ENCODE measurements around the gene NNAT. TPM values are rescaled to one million over a fixed set of nuclear protein-coding genes. Genes with fewer than 3 reads are reported as not detected.

The NNAT gene
- total RNA-seq, 1 donor from 2014 or later = 0.26 TPM

GRCh38 chr20:37523911-37524700 lies 3.1 kb downstream of the NNAT start:
- DNase-seq (ENCODE audit: low read depth in 2 of 2) = no peak

GRCh38 chr20:37524859-37525708 lies 4.0 kb downstream of the NNAT start:
- DNase-seq (ENCODE audit: low read depth in 2 of 2) = no peak

GRCh38 chr20:37525810-37526209 lies 4.8 kb downstream of the NNAT start:
- DNase-seq (ENCODE audit: low read depth in 2 of 2) = no peak

GRCh38 chr20:37526238-37526838 lies 5.3 kb downstream of the NNAT start:
- peak; percentile 95 to 96 for DNase-seq (ENCODE audit: low read depth in 2 of 2)

- no peak for DNase-seq (ENCODE audit: low read depth in 2 of 2)
Observed at GRCh38 chr20:37526839-37527637, 6.0 kb downstream of the NNAT start.

- peak; percentile 63 to 88 for DNase-seq (ENCODE audit: low read depth in 2 of 2)
Observed at GRCh38 chr20:37527638-37528445, 6.8 kb downstream of the NNAT start, which contains the start of gene BLCAP. BLCAP (minus strand) TSS chr20:37527876; CDS start chr20:37519174, 8,702 bp downstream.

GRCh38 chr20:37528446-37529213 lies 7.6 kb downstream of the NNAT start:
- no peak for DNase-seq (ENCODE audit: low read depth in 2 of 2)

GRCh38 chr20:37529214-37529967 lies 8.3 kb downstream of the NNAT start:
- no peak for DNase-seq (ENCODE audit: low read depth in 2 of 2)

GRCh38 chr20:37529968-37530600 lies 9.0 kb downstream of the NNAT start:
- DNase-seq (ENCODE audit: low read depth in 2 of 2) = no peak

GRCh38 chr20:37530696-37531095 lies 9.6 kb downstream of the NNAT start:
- DNase-seq (ENCODE audit: low read depth in 2 of 2) = no peak

GRCh38 chr20:37531856-37532255 lies 10.8 kb downstream of the NNAT start:
- no peak for DNase-seq (ENCODE audit: low read depth in 2 of 2)

GRCh38 chr20:37533154-37533715 lies 12.2 kb downstream of the NNAT start:
- DNase-seq (ENCODE audit: low read depth in 2 of 2) = peak in 1 of 2 donors; percentile 71

- peak; percentile 66 to 84 for DNase-seq (ENCODE audit: low read depth in 2 of 2)
Observed at GRCh38 chr20:37534401-37535157, 13.5 kb downstream of the NNAT start.

GRCh38 chr20:37535443-37536132 lies 14.5 kb downstream of the NNAT start:
- no peak for DNase-seq (ENCODE audit: low read depth in 2 of 2)

GRCh38 chr20:37537505-37537904 lies 16.5 kb downstream of the NNAT start:
- DNase-seq (ENCODE audit: low read depth in 2 of 2) = no peak

- DNase-seq (ENCODE audit: low read depth in 2 of 2) = peak in 1 of 2 donors; percentile 32
Observed at GRCh38 chr20:37538003-37538402, 17.0 kb downstream of the NNAT start.

- DNase-seq (ENCODE audit: low read depth in 2 of 2) = no peak
Observed at GRCh38 chr20:37539424-37539823, 18.4 kb downstream of the NNAT start.

Measured in dermis microvascular lymphatic vessel endothelial cell (primary cell).